K562 (cell line): ENCODE measurements around the gene SAMD11. TPM values are rescaled to one million over a fixed set of nuclear protein-coding genes. Genes with fewer than 3 reads are reported as not detected.

Source experiments
- ARID2 ChIP-seq: fragments of 450-650 bp; IDR thresholded peaks from 2 replicates; pipeline ENCODE4 v1.6.1; 2017; ENCODE audit warnings: antibody characterized with exemption, mild to moderate bottlenecking
- E2F1 ChIP-seq: sonication (generic); formaldehyde crosslinking; IDR thresholded peaks from 2 replicates; pipeline ENCODE4 v1.8.1; 2023; ENCODE audit warnings: mild to moderate bottlenecking, missing genetic modification reagents, moderate library complexity
- ETS2 ChIP-seq: IDR thresholded peaks from 2 replicates; pipeline ENCODE4 v1.6.1; 2016; ENCODE audit warnings: borderline replicate concordance, missing genetic modification characterization, mild to moderate bottlenecking, moderate library complexity, missing compliant biosample characterization; ENCODE audit not compliant: poor library complexity, severe bottlenecking
- GTF3C2 ChIP-seq: IDR thresholded peaks from 3 replicates; pipeline ENCODE4 v1.6.1; 2011; ENCODE audit warnings: borderline replicate concordance, mild to moderate bottlenecking, moderate library complexity; ENCODE audit not compliant: insufficient read length; ENCODE audit errors: extremely low read depth
- MCM2 ChIP-seq: fragments of 450-650 bp; IDR thresholded peaks from 2 replicates; pipeline ENCODE4 v1.6.1; 2017; ENCODE audit warnings: low read depth, mild to moderate bottlenecking
- MTA3 ChIP-seq: fragments of 450-650 bp; formaldehyde crosslinking; IDR thresholded peaks from 2 replicates; pipeline ENCODE4 v1.6.1; 2017; ENCODE audit warnings: mild to moderate bottlenecking, borderline replicate concordance
- NFIC ChIP-seq: fragments of 450-650 bp; IDR thresholded peaks from 2 replicates; pipeline ENCODE4 v1.6.1; 2017; ENCODE audit warnings: mild to moderate bottlenecking, inconsistent platforms
- POLR3G ChIP-seq: IDR thresholded peaks from 2 replicates; pipeline ENCODE4 v1.6.1; 2011; ENCODE audit not compliant: insufficient read length, insufficient replicate concordance; ENCODE audit errors: extremely low read depth
- PTRF ChIP-seq: fragments of 450-650 bp; IDR thresholded peaks from 2 replicates; pipeline ENCODE4 v1.6.1; 2016; ENCODE audit warnings: mild to moderate bottlenecking, missing genetic modification characterization, missing compliant biosample characterization
- RCOR1 ChIP-seq, 2 experiments: IDR thresholded peaks; 2 replicates each; pipeline ENCODE4 v1.6.1; 2012; ENCODE audit warnings: low read depth in 2 of 2, low read length in 2 of 2, borderline replicate concordance in 1 of 2, improper control_type of control experiment in 1 of 2
- SIN3A ChIP-seq, 2 experiments: fragments of 150-350 bp in 1 of 2; IDR thresholded peaks; 2 replicates each; pipeline ENCODE4 v1.6.1; 2011 to 2016; ENCODE audit warnings: borderline replicate concordance in 2 of 2, low read depth in 2 of 2, low read length in 2 of 2, mild to moderate bottlenecking in 2 of 2, moderate library complexity in 2 of 2; ENCODE audit not compliant: control insufficient read depth in 1 of 2
- SMARCB1 ChIP-seq: IDR thresholded peaks from 2 replicates; pipeline ENCODE4 v1.6.1; 2011; ENCODE audit warnings: improper control_type of control experiment, low read depth; ENCODE audit not compliant: insufficient read length
- TAF1 ChIP-seq: IDR thresholded peaks from 2 replicates; pipeline ENCODE4 v1.6.1; 2011; ENCODE audit warnings: mild to moderate bottlenecking, low read length, moderate library complexity; ENCODE audit not compliant: insufficient read depth, control insufficient read depth, severe bottlenecking; ENCODE audit errors: extremely low read depth
- TAF9B ChIP-seq: fragments of 450-650 bp; IDR thresholded peaks from 2 replicates; pipeline ENCODE4 v1.6.1; 2018; ENCODE audit warnings: mild to moderate bottlenecking; ENCODE audit not compliant: partially characterized antibody
- TCF15 ChIP-seq: fragments of 250-450 bp; sonication (Bioruptor Pico); IDR thresholded peaks from 2 replicates; pipeline ENCODE4 v1.8.0; 2022; ENCODE audit warnings: moderate library complexity, mild to moderate bottlenecking, inconsistent platforms
- TGIF2 ChIP-seq: sonication (generic); formaldehyde crosslinking; IDR thresholded peaks from 2 replicates; pipeline ENCODE4 v1.8.1; 2022; ENCODE audit warnings: mild to moderate bottlenecking, missing genetic modification reagents, moderate library complexity
- ZBTB11 ChIP-seq, 3 experiments: fragments of 200-800 bp in 1 of 3; fragments of 250-450 bp in 1 of 3; fragments of 450-650 bp in 1 of 3; sonication (Bioruptor Pico) in 1 of 3; sonication (Bioruptor generic) in 1 of 3; formaldehyde crosslinking in 1 of 3; IDR thresholded peaks; 2 replicates each; pipeline versions ENCODE4 v1.6.1 to v1.8.0; 2016 to 2022; ENCODE audit warnings: mild to moderate bottlenecking in 2 of 3, missing genetic modification characterization in 2 of 3, missing compliant biosample characterization in 1 of 3, moderate library complexity in 1 of 3
- ZNF134 ChIP-seq: fragments of 250-450 bp; sonication (Bioruptor Pico); conservative IDR thresholded peaks from 2 replicates; pipeline ENCODE4 v1.4.0; 2020
- polyA plus RNA-seq, 8 experiments: library from polyadenylated mRNA; depleted of rRNA in 4 of 8; stranded (reverse) in 5 of 8; unstranded in 3 of 8; fragments of >200 nt; fragmentation: Nextera tagmentation in 2 of 8; fragmentation: Illumina TruSeq in 1 of 8; extraction: Ambion mirVana in 2 of 8; extraction: Trizol in 1 of 8; gene quantifications; 2 replicates each; pipeline versions ENCODE4 v1.2.1 to v1.2.3, GENCODE V29; 2011 to 2014; ENCODE audit warnings: inconsistent platforms in 1 of 8, missing spikeins in 1 of 8
- total RNA-seq, 7 experiments: library from RNA; depleted of rRNA in 6 of 7; stranded (reverse); fragments of >200 nt in 6 of 7; fragmentation: Illumina TruSeq in 2 of 7; extraction: Trizol in 2 of 7; gene quantifications; 2 replicates each; pipeline versions ENCODE4 v1.2.1 to v1.2.3, GENCODE V29; 2011 to 2021; ENCODE audit warnings: low replicate concordance in 1 of 7

SAMD11 gene
- total and polyA plus RNA-seq, 9 of the 15 experiments (the other 6 are each of a cell fraction or from before 2014, with no cell fraction given), result 0.07 to 0.82 (median 0.11) TPM; not detected in 2

GRCh38 chr1:941588-942383, 18.1 kb downstream of the SAMD11 start (continued):
- TF ChIP-seq ZBTB11 (CRISPR knock-in tag; IDR thresholded peaks at IDR 0.05) (no peak), PTRF (tag) (no peak), RCOR1 (IDR thresholded peaks at IDR 0.05; ENCODE audit: borderline replicate concordance in 1 of 2, low read depth in 2 of 2, low read length in 2 of 2) (peak in 1 of 2 experiments; percentile 81; a peak in 3 of 4 replicates), E2F1 (no peak), POLR3G (no peak), SIN3A (IDR thresholded peaks at IDR 0.05; ENCODE audit: borderline replicate concordance in 2 of 2, control insufficient read depth in 1 of 2, low read depth in 2 of 2, low read length in 2 of 2) (peak in 1 of 2 experiments; percentile 71; a peak in 1 of 4 replicates), TCF15 (CRISPR knock-in tag) (no peak), ETS2 (tag) (no peak), GTF3C2 (no peak), NFIC (peak; percentile 71), MTA3 (no peak), ARID2 (no peak), SMARCB1 (no peak), ZNF134 (CRISPR knock-in tag) (no peak), TAF1 (peak; percentile 17), TAF9B (no peak), TGIF2 (CRISPR knock-in tag) (no peak), MCM2 (no peak)
